Measurements from ENCODE around the gene STK11. TPM values are rescaled to one million over a fixed set of nuclear protein-coding genes. Genes with fewer than 3 reads are reported as not detected.
"Not testable (repeated sequence)": the region's sequence is repeated elsewhere in the genome, so short reads cannot be mapped to it uniquely, and the experiment has no call there.

The STK11 gene
- total and polyA plus RNA-seq, 2 experiments from 2014 or later: 19.4 to 96.5 TPM

GRCh38 chr19:1208830-1209229 lies 3.3 kb downstream of the STK11 start:
- not testable (repeated sequence) for H3K4me3 Mint-ChIP-seq

GRCh38 chr19:1210227-1210538 lies 4.6 kb downstream of the STK11 start:
- no peaks in the 10 kb centered on the region for H3K9me3 Mint-ChIP-seq
- no peak overlapping the region for H3K4me3 Mint-ChIP-seq
- no peak overlapping the region for H2AFZ ChIP-seq
- no peak overlapping the region for H3K4me2 ChIP-seq
- peak overlapping the region; percentile 81; the same call in 1 of the 2 replicates for H3K27ac ChIP-seq (ENCODE audit: low read depth)
- no peak overlapping the region for H3K4me3 ChIP-seq
- H3K79me2 ChIP-seq (replicated peaks; ENCODE audit: insufficient read depth): peaks cover 91% of the 10 kb centered on the region
- H3K27ac Mint-ChIP-seq: peak overlapping the region; percentile 77
- H3K27me3 ChIP-seq (ENCODE audit: insufficient read depth): no peaks in the 10 kb centered on the region
- H3K4me1 ChIP-seq (ENCODE audit: insufficient read depth): peaks cover 15% of the 10 kb centered on the region; the same call in 1 of the 2 replicates
- ATAC-seq (no peak), DNase-seq (ENCODE audit: low spot score) (no peak)
- peaks cover 32% of the 10 kb centered on the region for H3K4me1 Mint-ChIP-seq
- no peaks in the 10 kb centered on the region for H3K9me2 ChIP-seq (ENCODE audit: insufficient read depth)
- H4K20me1 ChIP-seq (replicated peaks; ENCODE audit: insufficient read depth): peaks cover 54% of the 10 kb centered on the region
- peaks cover 14% of the 10 kb centered on the region for H3F3A ChIP-seq (replicated peaks; ENCODE audit: low read depth)
- H3K36me3 ChIP-seq (ENCODE audit: insufficient read depth): no peaks in the 10 kb centered on the region; the same call in 1 of the 2 replicates
- peaks cover 6% of the 10 kb centered on the region for H3K27me3 Mint-ChIP-seq (ENCODE audit: insufficient read depth, low read depth, poor library complexity)
- H3K36me3 Mint-ChIP-seq (ENCODE audit: low read depth): peaks cover 28% of the 10 kb centered on the region
- TF ChIP-seq ZNF331 (CRISPR knock-in tag; IDR thresholded peaks at IDR 0.05; ENCODE audit: low read depth): no peak
- TF ChIP-seq CREB1 (CRISPR knock-in tag; IDR thresholded peaks at IDR 0.05; ENCODE audit: low read depth): no peak
- TF ChIP-seq REST (IDR thresholded peaks at IDR 0.05; ENCODE audit: unreplicated experiment): no peak
- no peak for TF ChIP-seq ETS1 (IDR thresholded peaks at IDR 0.05)
- no peak for TF ChIP-seq EZH2phosphoT487 (IDR thresholded peaks at IDR 0.05; ENCODE audit: unreplicated experiment)
- TF ChIP-seq CTCF (conservative IDR thresholded peaks at IDR 0.05; ENCODE audit: low read depth in 2 of 2): no peak
- TF ChIP-seq EZH2 (IDR thresholded peaks at IDR 0.05; ENCODE audit: low read depth, unreplicated experiment): no peak
- TF ChIP-seq POLR2AphosphoS5 (IDR thresholded peaks at IDR 0.05; ENCODE audit: low read depth): no peak
- no peak for TF ChIP-seq ZNF114 (CRISPR knock-in tag; IDR thresholded peaks at IDR 0.05)
- TF ChIP-seq JUNB (IDR thresholded peaks at IDR 0.05; ENCODE audit: unreplicated experiment): no peak
- TF ChIP-seq STAT1 (IDR thresholded peaks at IDR 0.05; ENCODE audit: unreplicated experiment): no peak
- no peak for TF ChIP-seq NANOG (IDR thresholded peaks at IDR 0.05; ENCODE audit: borderline replicate concordance)

More at GRCh38 chr19:1208830-1209229, 3.3 kb downstream of the STK11 start:
- H3K9me2 ChIP-seq (ENCODE audit: insufficient read depth); H3K4me2 ChIP-seq; H3K36me3 ChIP-seq (ENCODE audit: insufficient read depth); H3K27me3 Mint-ChIP-seq (ENCODE audit: insufficient read depth, low read depth, poor library complexity); ATAC-seq; H3K27me3 ChIP-seq (ENCODE audit: insufficient read depth); H3K9me3 Mint-ChIP-seq; H2AFZ ChIP-seq; H3K27ac Mint-ChIP-seq; H3K27ac ChIP-seq (ENCODE audit: low read depth); H3K4me3 ChIP-seq; DNase-seq (ENCODE audit: low spot score): not testable (repeated sequence)
- H3K36me3 Mint-ChIP-seq (ENCODE audit: low read depth): peaks cover 28% of the 10 kb centered on the region
- Histone ChIP-seq H3K4me1 (ENCODE audit: insufficient read depth) (peaks cover 15% of the 10 kb centered on the region; the same call in 1 of the 2 replicates), H3F3A (replicated peaks; ENCODE audit: low read depth) (peaks cover 25% of the 10 kb centered on the region), H4K20me1 (replicated peaks; ENCODE audit: insufficient read depth) (peaks cover 54% of the 10 kb centered on the region), H3K79me2 (replicated peaks; ENCODE audit: insufficient read depth) (peaks cover 77% of the 10 kb centered on the region)
- peaks cover 26% of the 10 kb centered on the region for H3K4me1 Mint-ChIP-seq

Data from GM23338 (cell line).